GM13976 (cell line): ENCODE results near the gene PDE9A.

Source experiments
- DNase-seq: peaks from one replicate; pipeline ENCODE4 v3.0.0; 2012; ENCODE audit warnings: low spot score
- CTCF ChIP-seq: IDR thresholded peaks from 2 replicates; pipeline ENCODE4 v1.5.1; 2012; ENCODE audit warnings: borderline replicate concordance, mild to moderate bottlenecking; ENCODE audit not compliant: insufficient read depth; ENCODE audit errors: extremely low read depth, missing control alignments, control extremely low read depth
- in situ Hi-C: fragments of 300-500 bp; cut with MboI; formaldehyde crosslinking; loops from one replicate; pipeline ENCODE4 v1.12.0; 2022; ENCODE audit warnings: low sequenced_read_pairs, mixed read lengths, inconsistent platforms; ENCODE audit not compliant: unreplicated experiment

Gene PDE9A

GRCh38 chr21:42662430-42663199, 9.2 kb downstream of the PDE9A start:
- no peak for DNase-seq
- in situ Hi-C loops: no loop called here
- TF ChIP-seq CTCF: no peak

GRCh38 chr21:42663200-42663750, 9.9 kb downstream of the PDE9A start:
- no peak for TF ChIP-seq CTCF
- DNase-seq: no peak
- in situ Hi-C loops: no loop called here

GRCh38 chr21:42663860-42664535, 10.6 kb downstream of the PDE9A start:
- no peak for TF ChIP-seq CTCF
- no peak for DNase-seq
- in situ Hi-C loops: no loop called here

GRCh38 chr21:42664614-42665013, 11.2 kb downstream of the PDE9A start:
- no peak for TF ChIP-seq CTCF
- in situ Hi-C loops: no loop called here
- no peak for DNase-seq

- in situ Hi-C loops: no loop called here
- TF ChIP-seq CTCF: no peak
- no peak for DNase-seq
Measured at GRCh38 chr21:42665026-42665425, 11.6 kb downstream of the PDE9A start.

GRCh38 chr21:42665484-42665883, 12.1 kb downstream of the PDE9A start:
- DNase-seq: no peak
- in situ Hi-C loops: no loop called here
- no peak for TF ChIP-seq CTCF
